HepG2 (cell line): Measurements from ENCODE around the gene C1RL.

Experiments used
- CBFB ChIP-seq: sonication (generic); formaldehyde crosslinking; IDR thresholded peaks from 2 replicates; pipeline ENCODE4 v1.4.0; 2020; ENCODE audit warnings: missing genetic modification reagents
- CCAR2 ChIP-seq: fragments of 200-400 bp; formaldehyde crosslinking; optimal IDR thresholded peaks from 2 replicates; pipeline ENCODE3; 2018; ENCODE audit warnings: low read depth, mild to moderate bottlenecking, low read length, moderate library complexity
- CTCF ChIP-seq: sonication (generic); formaldehyde crosslinking; IDR thresholded peaks from 2 replicates; pipeline ENCODE4 v1.5.0; 2020; ENCODE audit warnings: mild to moderate bottlenecking, missing genetic modification reagents, moderate library complexity
- HDAC1 ChIP-seq: sonication (generic); formaldehyde crosslinking; IDR thresholded peaks from 2 replicates; pipeline ENCODE4 v1.5.1; 2020; ENCODE audit warnings: mild to moderate bottlenecking, missing genetic modification reagents
- MED13 ChIP-seq: sonication (generic); formaldehyde crosslinking; IDR thresholded peaks from 2 replicates; pipeline ENCODE4 v1.5.0; 2020; ENCODE audit warnings: missing genetic modification reagents
- POLR2AphosphoS5 ChIP-seq: IDR thresholded peaks from 2 replicates; pipeline ENCODE4 v1.6.1; 2012; ENCODE audit warnings: low read depth, low read length
- RAD21 ChIP-seq: fragments of 450-650 bp; formaldehyde crosslinking; IDR thresholded peaks from 2 replicates; pipeline ENCODE4 v1.5.0; 2020; ENCODE audit warnings: mild to moderate bottlenecking
- RERE ChIP-seq: IDR thresholded peaks from 2 replicates; pipeline ENCODE4 v1.6.1; 2016; ENCODE audit warnings: low read depth, missing genetic modification reagents, missing compliant biosample characterization
- ZNF224 ChIP-seq: sonication (generic); formaldehyde crosslinking; IDR thresholded peaks from 2 replicates; pipeline ENCODE4 v1.5.0; 2020; ENCODE audit warnings: mild to moderate bottlenecking, missing genetic modification reagents
- ZNF558 ChIP-seq: sonication (generic); formaldehyde crosslinking; IDR thresholded peaks from 2 replicates; pipeline ENCODE4 v1.9.0; 2022; ENCODE audit warnings: mild to moderate bottlenecking, missing genetic modification reagents, borderline replicate concordance
- ZNF639 ChIP-seq: conservative IDR thresholded peaks from 2 replicates; pipeline ENCODE4 v1.6.1; 2018; ENCODE audit warnings: missing genetic modification reagents
- ZNF660 ChIP-seq: sonication (generic); formaldehyde crosslinking; IDR thresholded peaks from 2 replicates; pipeline ENCODE4 v1.5.1; 2020; ENCODE audit warnings: mild to moderate bottlenecking, low read depth, missing genetic modification reagents, borderline replicate concordance

- no peak for TF ChIP-seq CCAR2
- no peak for TF ChIP-seq ZNF639 (CRISPR knock-in tag)
- TF ChIP-seq CBFB (CRISPR knock-in tag), result no peak
- no peak for TF ChIP-seq HDAC1 (CRISPR knock-in tag)
- no peak for TF ChIP-seq POLR2AphosphoS5
- no peak for TF ChIP-seq ZNF224 (CRISPR knock-in tag)
- no peak for TF ChIP-seq RAD21
- no peak for TF ChIP-seq MED13 (CRISPR knock-in tag)
- TF ChIP-seq ZNF558 (CRISPR knock-in tag), result no peak
- no peak for TF ChIP-seq CTCF (CRISPR knock-in tag)
- no peak for TF ChIP-seq ZNF660 (CRISPR knock-in tag)
- TF ChIP-seq RERE, result no peak
Measured at GRCh38 chr12:7156259-7157197, 47.5 kb upstream of the C1RL start.
